ENCODE data around the gene TRPM3.

DNA sequence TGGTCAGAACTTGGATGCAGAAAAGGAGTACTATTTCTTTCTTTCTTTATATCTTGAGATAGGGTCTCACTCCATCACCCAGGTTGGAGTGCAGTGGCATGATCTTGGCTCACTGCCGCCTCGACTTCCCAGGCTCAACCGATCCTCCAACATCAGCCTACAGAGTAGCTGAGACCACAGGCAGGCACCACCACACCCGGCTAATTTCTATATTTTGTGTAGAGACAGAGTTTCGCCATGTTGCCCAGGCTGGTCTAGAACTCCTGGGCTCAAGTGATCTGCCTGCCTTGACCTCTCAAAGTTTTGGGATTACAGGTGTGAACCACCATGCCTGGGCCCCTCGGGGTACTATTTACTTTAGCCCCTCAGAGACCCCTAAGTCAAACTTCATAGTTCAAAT, 323.4 kb downstream of the TRPM3 start:
- TF ChIP-seq POLR2A (IDR thresholded peaks at IDR 0.05; ENCODE audit: low read length) (no peak), CBX8 (IDR thresholded peaks at IDR 0.05) (no peak), REST (IDR thresholded peaks at IDR 0.05) (no peak), TP53 (CRISPR knock-in tag; IDR thresholded peaks at IDR 0.05) (no peak), JUNB (IDR thresholded peaks at IDR 0.05) (no peak), MAFK (IDR thresholded peaks at IDR 0.05; ENCODE audit: partially characterized antibody) (no peak), MYC (IDR thresholded peaks at IDR 0.05; ENCODE audit: borderline replicate concordance, low read length) (no peak), BCL3 (IDR thresholded peaks at IDR 0.05) (no peak), ESRRA (IDR thresholded peaks at IDR 0.05; ENCODE audit: borderline replicate concordance, low read length) (no peak), MAX (IDR thresholded peaks at IDR 0.05) (no peak), CHD2 (IDR thresholded peaks at IDR 0.05; ENCODE audit: low read length, partially characterized antibody) (no peak)
- TF ChIP-seq, protein P1, sequence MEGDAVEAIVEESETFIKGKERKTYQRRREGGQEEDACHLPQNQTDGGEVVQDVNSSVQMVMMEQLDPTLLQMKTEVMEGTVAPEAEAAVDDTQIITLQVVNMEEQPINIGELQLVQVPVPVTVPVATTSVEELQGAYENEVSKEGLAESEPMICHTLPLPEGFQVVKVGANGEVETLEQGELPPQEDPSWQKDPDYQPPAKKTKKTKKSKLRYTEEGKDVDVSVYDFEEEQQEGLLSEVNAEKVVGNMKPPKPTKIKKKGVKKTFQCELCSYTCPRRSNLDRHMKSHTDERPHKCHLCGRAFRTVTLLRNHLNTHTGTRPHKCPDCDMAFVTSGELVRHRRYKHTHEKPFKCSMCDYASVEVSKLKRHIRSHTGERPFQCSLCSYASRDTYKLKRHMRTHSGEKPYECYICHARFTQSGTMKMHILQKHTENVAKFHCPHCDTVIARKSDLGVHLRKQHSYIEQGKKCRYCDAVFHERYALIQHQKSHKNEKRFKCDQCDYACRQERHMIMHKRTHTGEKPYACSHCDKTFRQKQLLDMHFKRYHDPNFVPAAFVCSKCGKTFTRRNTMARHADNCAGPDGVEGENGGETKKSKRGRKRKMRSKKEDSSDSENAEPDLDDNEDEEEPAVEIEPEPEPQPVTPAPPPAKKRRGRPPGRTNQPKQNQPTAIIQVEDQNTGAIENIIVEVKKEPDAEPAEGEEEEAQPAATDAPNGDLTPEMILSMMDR (IDR thresholded peaks at IDR 0.05) = no peak

Data from A549 (cell line).